HL-60/S4 treated with phorbol 12-myristate 13-acetate at 8.2 ng/mL for 4 days and 3 days (cell line): ENCODE data around the gene CNNM3.
"Not testable (repeated sequence)": the region's sequence is repeated elsewhere in the genome, so short reads cannot be mapped to it uniquely, and the experiment has no call there.

Experiments used
- in situ Hi-C: fragments of 300-500 bp; cut with MboI; formaldehyde crosslinking; loops from 2 replicates; pipeline ENCODE4 v1.15.0; 2022; ENCODE audit warnings: low sequenced_read_pairs

CNNM3 gene

DNA sequence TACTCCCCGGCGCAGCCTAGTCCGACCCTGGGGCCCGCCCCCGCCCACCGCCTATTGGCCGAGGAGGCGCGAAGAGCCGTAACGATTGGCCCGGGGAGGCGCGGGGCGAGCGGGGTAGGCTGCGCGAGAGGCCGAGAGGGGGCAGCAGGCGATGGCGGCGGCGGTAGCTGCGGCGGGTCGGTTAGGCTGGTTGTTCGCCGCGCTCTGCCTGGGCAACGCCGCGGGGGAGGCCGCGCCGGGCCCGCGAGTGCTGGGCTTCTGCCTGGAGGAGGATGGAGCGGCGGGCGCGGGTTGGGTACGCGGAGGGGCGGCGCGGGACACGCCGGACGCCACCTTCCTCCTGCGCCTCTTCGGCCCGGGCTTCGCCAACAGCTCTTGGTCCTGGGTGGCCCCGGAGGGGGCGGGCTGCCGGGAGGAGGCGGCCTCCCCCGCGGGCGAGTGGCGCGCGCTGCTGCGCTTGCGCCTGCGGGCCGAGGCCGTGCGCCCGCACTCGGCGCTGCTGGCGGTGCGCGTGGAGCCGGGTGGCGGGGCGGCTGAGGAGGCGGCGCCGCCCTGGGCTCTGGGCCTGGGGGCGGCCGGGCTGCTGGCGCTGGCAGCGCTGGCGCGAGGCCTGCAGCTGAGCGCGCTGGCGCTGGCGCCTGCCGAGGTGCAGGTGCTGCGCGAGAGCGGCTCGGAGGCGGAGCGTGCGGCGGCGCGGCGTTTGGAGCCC is at the start of gene CNNM3:
CNNM3 (plus strand) TSS at position 142 of the 709 bp plus-strand sequence; CDS start at position 152, 10 bp downstream.
- in situ Hi-C loops: no loop called here

DNA sequence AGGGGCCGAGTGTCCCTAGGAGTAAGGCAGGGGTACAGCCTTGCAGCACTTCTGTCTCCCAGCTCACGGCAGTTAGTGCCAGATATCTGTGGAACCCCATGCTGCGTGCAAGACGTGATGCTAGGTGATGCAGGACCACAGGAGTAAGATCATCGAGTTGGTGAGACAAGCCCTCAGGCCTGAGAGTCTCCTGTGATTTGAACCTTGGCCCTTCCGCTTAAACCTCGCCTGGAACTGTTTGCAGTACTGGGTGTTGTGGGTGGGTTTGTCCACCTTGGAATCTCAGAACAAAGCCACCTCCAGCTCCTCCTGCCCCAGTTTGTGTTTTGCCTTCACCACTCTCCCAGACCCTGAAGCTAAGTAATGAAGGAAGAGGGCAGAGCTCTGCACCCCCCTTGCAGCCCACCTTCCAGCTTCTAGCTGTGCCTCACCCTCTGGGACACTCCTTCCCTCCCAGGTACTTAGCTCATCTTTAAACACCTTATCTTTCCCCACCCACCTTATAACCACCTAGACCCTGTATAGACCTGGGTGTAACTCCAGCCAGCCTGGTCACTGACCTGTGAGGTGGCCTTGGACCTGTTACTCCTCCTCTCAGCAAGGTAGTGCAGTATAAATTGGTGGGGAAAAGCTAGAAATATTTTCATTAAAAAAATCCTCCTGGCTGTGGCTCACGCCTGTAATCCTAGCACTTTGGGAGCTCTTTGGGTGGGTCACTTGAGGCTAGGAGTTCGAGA is 48.8 kb upstream of the CNNM3 start:
- in situ Hi-C loops: no loop called here

DNA sequence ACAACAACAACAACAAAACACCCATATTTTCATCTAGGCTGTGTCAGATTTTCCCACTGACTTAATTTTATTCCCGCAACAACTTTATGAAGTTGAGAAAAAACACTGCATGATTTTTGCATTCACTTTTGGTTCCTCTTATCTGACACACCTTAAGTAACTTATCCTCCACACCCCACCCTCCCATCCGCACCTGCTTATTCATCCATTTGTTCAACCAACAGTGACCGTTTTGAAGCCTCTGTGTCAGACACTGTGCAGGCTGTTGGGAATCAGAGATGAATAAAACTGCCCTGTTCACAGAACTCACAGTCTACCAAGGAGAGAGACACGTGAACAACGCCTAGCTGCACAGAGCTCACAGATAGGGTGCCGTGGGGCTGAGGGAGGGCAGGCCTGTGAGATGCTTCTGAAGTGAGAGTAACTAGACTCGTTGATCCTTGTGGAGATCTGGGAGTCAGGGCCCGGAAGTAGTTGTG is 47.9 kb upstream of the CNNM3 start:
- in situ Hi-C loops: no loop called here

DNA sequence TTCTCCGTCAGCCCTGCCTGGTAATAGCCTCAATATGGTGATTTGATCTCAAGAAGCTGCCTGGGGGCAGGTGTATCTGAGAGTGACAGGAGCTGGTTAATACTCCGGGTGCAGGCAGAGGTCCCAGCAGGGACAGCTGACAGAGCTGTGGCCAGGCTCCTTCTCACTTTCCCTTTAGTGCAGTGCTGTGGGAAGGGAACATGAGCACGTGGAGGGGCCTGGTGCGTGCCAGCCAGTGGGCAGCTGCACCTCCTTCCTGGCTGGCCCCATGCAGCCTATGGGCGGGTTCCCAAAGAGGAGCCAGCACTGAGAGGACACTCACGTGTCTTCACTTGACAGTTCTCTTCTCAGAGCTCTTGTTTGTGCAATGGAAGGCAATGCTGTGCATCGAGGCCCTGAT is 46.3 kb upstream of the CNNM3 start:
- in situ Hi-C loops: no loop called here

DNA sequence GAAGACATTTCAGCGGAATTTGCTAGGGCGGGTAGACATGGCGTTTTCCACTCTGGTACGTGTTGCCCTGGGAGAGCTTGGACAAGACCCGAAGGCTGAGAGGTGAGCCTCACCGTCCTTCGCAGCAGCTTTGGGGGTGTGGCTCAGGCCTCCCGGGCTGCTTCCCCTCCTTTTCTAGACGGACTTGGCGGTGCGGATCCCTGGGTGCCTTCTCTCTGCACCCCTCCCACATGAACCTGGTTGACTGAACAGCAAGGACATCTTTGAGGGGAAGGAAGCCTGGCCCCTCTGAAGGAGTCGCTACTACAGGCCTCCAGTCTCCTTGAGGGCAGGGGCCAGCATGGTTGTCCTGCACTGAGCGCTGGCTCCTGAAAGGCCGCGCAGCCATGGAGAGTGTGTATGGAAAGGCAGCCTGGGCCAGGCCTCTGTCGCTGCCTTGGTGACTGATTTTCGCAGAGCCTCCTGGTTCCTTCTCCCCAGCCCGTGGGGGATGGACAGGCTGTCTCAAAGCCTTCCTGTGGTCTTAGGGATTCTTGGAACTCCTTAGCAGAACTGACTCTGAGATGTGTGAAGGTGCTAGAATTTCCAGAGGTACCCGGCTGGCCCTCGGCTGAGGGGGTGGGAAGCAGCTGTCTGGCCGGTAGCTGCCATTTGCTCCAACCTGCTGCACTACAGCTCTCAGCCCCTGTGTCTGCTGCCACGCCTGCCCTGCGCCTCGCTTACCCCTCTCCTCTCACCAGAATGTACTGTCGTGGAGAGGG is 45.4 kb upstream of the CNNM3 start:
- in situ Hi-C loops: no loop called here

DNA sequence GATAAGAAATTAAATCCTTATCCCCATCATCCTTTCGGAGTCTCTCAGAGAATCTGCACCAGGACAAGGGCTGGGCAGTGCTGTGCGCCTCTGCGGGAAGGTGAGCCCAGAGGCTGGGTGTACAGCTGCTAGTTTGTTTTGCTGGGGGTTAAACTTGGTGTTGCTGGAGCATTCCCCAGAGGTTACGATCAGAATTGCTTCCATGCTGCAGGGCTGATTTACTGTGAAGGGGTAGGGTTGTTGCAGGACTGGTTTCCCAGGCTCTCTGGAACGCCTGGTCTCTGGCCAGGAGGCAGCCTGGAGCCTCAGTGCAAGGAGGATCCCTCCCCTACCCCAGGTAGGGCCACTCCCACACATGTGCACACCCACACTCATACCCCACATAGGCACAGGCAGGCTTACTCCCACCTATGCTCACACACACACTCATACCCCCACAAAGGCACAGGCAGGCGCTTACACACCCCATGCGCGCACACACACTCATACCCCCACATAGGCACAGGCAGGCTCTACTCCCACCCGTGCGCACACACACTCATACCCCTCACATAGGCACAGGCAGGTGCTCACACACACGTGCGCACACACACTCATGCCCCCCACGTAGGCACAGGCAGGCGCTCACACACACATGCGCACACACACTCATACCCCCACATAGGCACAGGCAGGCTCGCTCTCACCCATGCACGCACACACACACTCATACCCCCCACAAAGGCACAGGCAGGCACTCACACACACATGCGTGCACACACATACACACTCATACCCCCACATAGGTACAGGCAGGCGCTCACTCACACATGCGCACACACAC is 44.1 kb upstream of the CNNM3 start:
- in situ Hi-C loops: no loop called here

DNA sequence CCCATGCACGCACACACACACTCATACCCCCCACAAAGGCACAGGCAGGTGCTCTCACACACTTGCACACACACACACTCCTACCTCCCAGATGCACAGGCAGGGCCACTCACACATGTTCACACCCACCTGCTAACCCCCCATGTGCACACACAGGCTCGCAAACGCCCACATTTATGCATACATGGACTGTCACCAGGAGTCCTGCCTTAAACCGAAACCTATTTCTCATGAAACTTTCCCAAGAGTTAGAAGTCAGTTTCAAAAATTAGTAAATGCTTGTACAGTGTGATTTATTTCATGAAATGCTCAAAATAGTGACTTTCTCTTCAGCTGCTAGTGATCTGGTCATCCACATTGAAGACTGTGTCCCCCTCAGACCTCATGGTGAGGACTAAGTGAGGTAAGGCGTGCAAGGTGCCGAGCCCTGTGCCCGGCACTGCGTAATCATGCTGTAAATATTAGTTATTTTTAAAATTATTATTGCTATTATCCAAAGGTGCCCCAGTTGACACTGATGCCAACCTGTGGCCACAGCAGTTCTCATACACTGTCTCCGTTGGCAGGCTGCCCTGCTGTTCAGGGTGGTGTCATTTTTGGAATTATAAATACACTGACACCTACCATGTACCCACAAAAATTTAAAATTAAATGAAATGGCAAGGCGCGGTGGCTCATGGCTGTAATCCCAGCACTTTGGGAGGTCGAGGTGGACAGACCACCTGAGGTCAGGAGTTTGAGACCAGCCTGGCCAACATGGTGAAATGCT is 43.0 kb upstream of the CNNM3 start:
- in situ Hi-C loops: no loop called here

DNA sequence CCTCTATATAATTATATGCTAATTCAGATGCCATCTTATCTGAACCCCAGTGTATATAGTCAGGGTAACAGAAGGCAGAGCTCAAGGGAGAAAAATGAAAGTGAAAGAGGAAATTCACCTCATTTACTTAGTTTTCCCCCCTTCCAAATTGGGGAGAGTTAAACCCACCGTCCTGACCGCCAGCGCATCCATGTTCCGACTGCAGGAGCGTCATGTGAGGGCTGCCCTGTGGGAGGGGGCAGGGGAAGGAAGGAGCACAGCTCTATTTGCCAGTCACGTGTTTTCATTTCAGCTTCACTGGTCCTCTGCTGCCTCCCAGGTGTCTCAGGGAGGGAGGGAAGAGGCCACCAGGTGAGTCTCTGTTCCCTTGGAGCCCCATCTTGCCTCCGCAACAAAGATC is 42.1 kb upstream of the CNNM3 start:
- in situ Hi-C loops: no loop called here

DNA sequence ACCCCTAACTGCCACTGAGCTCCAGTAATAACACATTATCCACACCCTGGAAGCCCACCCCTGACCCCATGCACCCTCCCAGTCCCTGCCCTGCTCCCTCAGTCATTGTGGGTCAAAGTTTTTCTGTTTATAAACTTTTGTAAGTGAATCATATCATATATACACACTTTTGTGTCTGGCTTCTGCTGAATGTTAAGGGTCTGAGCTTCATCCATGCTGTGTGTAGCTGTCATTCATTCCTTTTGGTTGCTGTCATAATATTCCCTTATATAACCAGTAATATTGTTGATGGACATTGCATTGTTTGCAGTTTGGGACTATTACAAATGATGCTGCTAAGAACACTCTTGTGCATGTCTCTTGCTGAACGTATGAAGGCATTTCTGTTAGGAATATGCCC is 40.9 kb upstream of the CNNM3 start:
- in situ Hi-C loops: no loop called here

DNA sequence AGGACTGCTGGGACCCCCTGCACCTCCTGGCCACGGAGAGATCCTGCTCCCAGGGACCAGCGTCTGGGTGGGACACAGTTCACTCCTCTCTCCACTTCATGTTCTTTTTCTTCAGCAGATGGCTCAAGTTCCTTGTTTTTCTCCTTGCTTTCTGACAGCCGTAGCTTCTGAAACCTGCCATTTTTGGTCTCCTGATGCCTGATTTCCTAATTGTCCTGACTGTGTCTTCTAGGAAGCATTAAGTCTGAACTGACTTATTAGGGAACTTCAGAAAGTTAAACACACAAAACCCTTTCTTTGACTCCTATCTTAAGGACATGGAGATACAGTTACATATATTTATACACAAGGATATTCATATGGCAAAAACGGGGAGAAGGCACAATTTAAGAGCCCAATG is 32.7 kb upstream of the CNNM3 start:
- in situ Hi-C loops: no loop called here

DNA sequence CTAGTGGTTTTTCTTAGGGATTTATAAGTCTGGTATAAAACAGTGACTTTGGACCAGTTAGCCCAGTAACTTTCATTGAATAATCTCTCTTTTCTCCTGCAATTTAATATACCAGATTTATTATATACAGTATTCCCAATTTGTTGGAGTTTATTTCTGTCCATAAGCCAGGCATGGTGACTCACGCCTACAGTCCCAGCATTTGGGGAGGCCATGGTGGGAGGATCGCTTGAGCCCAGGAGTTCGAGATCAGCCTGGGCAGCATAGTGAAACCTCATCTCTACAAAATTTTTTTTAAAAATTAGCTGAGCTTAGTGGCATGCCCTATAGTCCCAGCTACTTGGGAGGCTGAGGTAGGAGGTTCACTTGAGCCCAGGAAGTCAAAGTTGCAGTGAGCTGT is 28.7 kb upstream of the CNNM3 start:
- in situ Hi-C loops: no loop called here

DNA sequence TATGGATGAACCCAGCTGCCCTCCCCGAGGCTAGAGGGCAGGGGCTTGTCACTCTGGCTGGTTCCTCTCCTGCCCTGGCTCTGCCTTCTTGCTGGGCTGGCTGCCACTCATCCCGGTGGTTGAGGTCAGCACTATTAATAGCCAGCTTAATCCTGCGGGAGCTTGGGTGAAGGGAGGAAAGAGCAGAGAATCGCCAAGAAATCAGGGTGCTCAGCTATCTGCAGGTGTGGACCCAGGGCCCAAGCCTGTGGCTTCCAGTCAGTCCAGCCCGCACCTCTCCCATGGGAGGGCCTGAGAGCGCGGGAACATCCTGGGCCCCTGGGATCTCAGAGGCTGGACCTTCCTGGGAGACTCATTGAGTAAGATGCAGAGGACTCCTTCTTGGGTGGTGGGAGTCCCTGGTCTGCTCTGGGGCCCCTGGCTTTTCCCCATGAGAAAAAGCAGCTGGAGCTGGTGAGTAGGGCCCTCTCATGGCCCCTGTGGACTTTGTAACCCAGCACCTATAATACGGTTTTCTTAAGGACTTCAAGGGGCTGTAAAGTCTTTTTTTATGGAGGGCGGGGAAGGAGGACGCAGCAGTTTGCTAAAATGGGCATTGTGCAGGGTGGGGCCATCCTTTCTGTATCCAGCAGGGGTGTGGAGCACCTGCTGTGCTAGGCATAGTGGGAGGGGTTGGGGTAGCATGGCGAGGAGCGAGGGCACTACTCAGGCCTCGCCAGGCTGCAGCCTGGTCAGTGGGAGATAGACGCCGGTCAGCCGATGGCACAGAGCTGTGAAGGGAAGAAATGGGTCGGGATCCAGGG is 27.4 kb upstream of the CNNM3 start:
- in situ Hi-C loops: no loop called here

DNA sequence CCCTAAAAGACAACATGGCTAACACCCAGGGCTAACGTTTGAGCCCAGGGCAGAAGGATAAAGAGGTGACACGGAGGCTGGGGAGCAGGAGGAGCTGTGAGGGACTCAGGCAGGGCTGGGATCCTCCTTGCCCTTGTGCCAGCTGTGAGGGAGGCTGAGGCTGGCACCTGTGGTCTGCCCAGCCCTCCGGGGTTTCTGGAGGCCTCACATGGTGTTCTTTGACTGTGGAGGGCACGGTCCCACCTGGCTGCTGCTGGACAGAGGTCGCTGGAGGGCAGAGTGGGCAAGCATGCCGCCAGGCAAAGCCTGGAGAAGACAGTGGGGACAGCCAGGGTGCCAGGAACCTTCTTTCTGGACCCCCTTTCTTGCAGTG is 26.8 kb upstream of the CNNM3 start:
- in situ Hi-C loops: no loop called here

DNA sequence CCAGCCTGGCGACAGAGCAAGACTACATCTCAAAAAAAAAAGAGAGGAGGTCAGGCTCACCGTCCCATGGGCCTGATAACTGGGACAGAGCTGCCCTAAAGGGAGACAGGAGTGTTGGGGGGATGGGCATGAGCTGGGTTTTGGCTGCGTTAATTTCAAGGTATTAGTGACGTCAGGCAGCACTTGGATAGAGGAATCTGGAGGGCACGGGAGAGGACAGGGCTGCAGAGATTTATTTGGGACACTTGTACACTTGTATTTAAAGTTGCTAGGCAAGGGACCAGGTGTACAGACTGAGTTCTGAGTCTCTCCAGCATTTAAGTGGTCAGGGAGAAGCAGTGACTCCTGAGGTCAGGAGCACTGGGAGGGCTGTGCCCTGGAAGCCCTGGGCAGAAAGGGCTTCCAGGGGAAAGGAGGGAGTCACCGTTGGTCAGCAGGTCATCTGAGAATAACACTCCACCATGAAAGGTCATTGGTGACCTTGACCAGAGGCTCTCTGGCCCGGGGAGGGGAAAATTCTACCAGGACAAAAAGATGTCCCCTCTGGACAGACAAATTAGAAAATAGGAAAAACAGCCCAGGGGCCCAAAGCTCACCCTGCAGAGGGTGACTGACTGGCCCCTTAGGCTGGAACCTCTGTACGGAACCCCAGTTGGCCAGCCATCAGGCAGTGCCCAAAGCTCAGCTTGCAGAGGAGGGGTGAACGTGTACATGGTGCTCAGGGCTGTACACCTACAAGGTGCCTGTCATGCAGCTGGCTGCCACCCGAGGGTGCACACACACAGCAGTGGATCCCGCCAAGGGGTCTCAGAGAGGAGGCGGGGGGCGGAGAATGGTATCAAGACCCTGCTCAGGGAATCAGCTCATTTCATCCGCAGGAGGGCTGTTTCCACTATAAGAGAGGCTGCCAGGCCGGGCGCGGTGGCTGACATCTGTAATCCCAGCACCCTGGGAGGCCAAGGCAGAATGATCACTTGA is 23.0 kb upstream of the CNNM3 start:
- in situ Hi-C loops: no loop called here

DNA sequence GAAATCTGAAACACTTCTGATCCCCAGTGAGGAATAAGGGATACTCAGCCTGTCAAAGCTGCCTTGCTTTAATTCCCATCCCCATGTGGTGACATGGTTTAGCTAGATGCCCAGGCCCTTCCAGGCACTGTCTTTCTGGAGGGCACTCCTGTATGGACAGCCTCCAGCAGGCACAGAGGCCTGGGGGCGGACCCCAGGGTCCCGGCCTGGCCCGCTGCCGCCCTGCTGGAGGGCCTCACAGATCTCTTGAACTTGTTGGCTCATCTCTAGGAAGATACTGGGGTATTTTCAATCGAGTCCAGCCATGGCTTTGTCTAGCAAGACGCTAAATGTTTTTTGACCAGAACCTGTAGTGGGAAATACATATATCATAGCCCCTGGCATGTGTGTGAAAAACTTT is 21.0 kb upstream of the CNNM3 start:
- in situ Hi-C loops: no loop called here

DNA sequence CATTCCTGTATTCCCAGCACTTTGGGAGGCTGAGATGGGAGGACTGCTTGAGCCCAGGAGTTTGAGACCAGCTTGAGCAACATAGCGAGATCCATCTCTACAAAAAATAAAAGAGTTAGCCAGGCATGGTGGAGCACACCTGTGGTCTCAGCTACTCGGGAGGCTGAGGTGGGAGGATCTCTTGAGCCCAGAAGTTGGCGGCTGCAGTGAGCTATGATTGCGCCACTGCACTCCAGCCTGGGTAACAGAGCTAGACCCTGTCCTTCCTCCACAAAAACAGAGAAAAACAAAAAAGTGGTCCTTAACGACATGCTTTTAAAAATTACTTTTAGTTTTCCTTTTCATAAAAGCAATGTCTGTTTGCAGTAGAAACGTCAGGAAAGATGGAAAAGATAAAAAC is 19.6 kb upstream of the CNNM3 start:
- in situ Hi-C loops: not testable (repeated sequence)

DNA sequence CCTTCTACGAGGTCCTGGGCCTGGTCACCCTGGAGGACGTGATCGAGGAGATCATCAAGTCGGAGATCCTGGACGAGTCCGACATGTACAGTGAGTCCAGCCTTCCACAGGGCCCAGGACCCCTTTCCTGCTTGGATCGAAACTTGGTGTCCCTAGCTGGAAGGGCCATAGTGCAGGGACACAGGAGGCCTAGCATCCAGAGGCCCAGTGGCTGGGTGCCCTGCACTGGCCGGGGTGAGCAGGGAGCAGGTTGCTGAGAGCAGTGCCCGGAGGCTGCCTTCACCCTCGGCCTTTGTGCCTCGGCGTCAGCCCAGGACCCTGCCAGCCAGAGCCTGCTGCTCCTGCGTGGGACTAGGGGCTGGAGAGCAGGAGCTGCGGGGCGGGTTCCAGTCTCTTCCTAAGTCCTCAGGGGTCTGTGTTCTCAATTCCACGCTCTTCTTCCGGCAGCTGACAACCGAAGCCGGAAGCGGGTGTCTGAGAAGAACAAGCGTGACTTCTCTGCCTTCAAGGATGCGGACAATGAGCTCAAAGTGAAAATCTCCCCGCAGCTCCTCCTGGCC is 18.9 kb upstream of the CNNM3 start:
- in situ Hi-C loops: no loop called here
